Epidermal melanocyte (primary cell): Measurements from ENCODE around the gene PLD5.
A peak's percentile ranks its signal among the peaks of the same experiment; 100 is the strongest.
"Not testable (repeated sequence)": the region's sequence is repeated elsewhere in the genome, so short reads cannot be mapped to it uniquely, and the experiment has no call there.

Source experiments
- DNase-seq: peaks from one replicate; pipeline ENCODE4 v3.0.0; 2011; ENCODE audit warnings: low spot score; ENCODE audit not compliant: insufficient read length

The PLD5 gene

DNA sequence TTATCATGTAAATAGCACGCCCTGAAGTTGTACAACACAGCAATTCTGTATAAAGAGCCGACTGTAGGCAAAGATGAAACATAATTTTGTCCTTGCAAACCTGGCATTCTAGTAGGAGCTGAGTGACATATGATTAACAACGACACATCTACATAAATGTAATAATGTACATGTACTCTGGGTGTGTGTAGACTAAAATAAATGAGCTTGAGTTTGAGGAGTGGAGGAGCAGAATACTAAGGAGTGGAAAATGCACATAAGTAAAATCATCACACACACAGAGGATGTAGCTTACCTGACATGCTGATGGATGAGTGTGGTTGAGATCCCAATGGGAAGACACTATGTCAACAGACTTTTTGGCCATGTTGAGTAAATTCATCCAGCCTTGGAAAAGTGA, 236.4 kb downstream of the PLD5 start:
- DNase-seq, result not testable (repeated sequence)

- DNase-seq, result not testable (repeated sequence)
Observed at GRCh38 chr1:242282758-242283485, 241.6 kb downstream of the PLD5 start.

DNA sequence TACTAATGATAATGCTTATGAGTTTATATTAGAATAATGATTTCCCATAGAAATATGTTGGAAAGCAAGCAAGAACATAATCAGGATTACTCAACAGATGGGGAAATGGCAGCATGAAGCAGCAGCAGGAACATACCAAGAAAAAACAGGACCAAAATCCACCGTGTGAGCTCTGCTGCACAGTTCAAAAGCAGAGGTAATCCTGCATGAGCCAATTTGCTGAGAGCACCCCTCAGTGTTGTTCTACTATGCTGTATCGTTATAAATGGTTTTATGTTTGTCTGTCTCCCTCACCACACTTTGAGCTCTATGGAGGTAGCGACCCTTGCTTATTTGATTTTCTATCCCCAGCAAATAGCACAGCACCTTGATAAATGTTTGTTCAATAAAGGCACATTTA, 246.1 kb downstream of the PLD5 start:
- not testable (repeated sequence) for DNase-seq

DNA sequence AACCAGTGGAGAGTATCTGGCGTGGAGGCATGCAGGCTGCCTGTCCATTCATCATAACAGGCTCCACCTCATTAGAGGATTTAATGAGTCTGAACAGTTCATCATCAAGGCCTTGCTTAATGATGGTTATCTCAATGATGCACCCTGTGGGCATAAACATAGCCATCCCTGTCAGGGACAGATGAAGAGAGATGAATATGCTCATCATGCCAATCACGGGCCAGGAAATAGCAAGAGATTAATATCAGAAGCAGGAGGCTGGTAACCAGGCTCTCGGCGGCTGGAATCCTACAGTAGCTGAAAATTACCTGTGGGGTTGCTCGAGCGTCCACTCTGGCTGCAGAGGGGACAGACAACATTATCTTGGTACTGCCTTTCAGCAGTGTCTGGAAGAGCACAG, 247.7 kb downstream of the PLD5 start:
- DNase-seq, result not testable (repeated sequence)

DNA sequence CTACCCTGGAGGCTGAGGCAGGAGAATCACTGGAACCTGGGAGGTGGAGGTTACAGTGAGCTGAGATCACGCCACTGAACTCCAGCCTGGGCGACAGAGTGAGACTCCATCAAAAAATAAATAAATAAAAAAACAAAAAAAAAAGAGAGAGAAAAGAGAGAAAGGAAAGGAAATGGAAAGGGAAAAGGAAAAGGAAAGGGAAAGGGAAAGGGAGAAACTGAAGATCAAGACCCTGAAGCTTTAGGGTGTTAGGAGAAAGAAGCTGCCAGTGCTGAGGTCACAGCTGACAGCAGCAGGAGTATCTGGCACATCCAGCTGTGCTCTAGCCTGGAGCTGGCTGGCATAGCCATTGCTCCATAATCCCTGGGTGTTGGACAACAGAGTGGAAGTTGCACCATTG, 257.5 kb downstream of the PLD5 start:
- not testable (repeated sequence) for DNase-seq

GRCh38 chr1:242264419-242264818, 260.1 kb downstream of the PLD5 start:
- not testable (repeated sequence) for DNase-seq

DNA sequence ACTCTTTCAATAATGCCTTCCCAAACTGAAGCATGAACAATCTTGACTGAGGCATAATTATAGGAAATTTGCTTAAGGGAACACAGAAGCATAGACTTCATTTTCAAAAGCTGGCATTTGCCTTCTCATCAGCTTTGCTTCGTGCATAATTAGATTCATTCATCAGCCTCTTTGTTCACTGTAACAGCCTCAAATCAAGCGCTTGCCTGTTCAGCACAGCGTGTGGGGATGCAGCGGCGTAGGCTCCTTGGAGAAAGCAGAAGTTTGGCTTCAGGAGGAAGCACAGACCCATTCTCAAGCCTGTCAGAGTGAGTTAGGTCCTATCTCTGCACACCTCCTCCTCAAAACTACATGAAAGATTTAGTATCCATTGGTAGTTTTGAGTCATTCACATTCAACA, 279.2 kb downstream of the PLD5 start:
- DNase-seq, result peak; percentile 46

- DNase-seq, result no peak
Observed at GRCh38 chr1:242243472-242243871, 281.0 kb downstream of the PLD5 start.

GRCh38 chr1:242242983-242243382, 281.5 kb downstream of the PLD5 start:
- no peak for DNase-seq

GRCh38 chr1:242241936-242242335, 282.6 kb downstream of the PLD5 start:
- DNase-seq, result no peak

GRCh38 chr1:242240691-242241090, 283.8 kb downstream of the PLD5 start:
- DNase-seq, result no peak

DNA sequence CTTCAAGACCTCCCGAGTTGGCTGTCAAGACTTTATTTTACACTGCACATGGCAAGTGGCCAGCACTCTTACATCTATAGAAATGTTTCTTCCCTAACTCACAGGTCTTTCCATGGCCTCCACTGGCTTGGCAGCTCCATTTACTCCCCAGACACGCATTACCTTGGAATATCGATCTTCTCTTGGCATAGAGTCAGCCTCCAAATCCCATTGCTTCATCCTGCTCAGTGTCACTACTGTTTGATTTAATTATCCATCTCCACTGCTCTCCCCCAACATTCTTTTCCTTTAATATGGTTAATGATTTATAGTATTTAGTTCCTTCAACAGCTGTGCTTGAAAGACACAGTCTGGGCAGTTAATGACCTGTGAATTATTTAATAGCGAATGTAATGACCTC, 284.4 kb downstream of the PLD5 start:
- DNase-seq, result no peak

DNA sequence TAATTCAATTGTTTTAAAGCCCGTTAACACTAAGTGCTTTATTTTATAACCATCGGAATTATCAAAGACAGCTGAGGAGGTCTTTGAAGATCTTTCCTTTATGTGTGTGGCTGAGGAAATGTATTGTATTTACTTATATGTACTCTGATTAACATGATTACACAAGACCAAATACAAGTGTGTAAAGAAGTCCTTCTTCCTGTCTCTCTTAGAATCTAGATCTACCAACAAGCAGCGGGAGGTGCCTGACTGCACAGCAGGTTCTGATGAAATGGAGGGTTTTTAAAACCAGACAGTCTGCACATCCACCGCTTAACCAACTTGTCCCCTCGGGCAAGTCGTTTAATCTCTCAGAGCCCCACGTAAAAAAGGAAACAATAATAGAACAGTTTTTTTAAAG, 285.1 kb downstream of the PLD5 start:
- no peak for DNase-seq

GRCh38 chr1:242237051-242237450, 287.4 kb downstream of the PLD5 start:
- no peak for DNase-seq

GRCh38 chr1:242228991-242229390, 295.5 kb downstream of the PLD5 start:
- DNase-seq, result no peak

DNA sequence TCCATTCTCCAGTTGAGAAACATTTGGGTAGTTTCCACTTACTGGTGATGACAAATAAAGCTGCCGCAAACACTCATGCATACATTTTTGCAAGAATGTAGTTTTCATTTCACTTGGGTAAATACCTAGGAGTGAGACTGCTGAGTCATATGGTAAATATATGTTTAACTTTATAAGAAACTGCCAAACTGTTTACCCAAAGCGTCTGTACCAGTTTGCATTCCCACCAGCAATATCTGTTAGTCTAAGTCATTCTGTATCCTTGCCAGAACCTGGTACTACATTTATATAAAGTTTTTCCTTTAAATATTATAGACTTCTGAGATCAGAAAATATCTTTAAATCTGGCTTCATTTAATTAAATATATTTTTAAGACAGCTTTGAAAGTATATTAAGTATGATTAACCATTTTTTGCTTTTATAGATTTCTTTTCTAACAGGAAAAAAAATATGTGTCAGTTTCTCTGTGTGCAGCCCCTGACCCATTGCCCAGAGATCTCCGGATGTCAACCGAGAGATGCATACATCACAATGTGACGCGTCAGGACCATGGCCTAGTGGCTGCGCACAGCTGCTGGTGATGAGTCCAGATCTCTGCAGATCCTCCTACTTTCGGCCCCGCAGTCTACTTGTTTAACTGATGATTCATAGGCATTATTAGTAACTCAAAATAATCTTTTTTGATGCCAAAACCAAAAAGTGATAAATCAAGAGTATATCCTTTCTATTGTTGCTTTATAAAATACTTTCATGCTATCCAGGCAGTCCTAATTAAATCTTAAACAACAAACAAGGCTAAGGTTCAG, 298.5 kb downstream of the PLD5 start:
- no peak for DNase-seq

GRCh38 chr1:242224878-242225766, 299.4 kb downstream of the PLD5 start:
- not testable (repeated sequence) for DNase-seq

DNA sequence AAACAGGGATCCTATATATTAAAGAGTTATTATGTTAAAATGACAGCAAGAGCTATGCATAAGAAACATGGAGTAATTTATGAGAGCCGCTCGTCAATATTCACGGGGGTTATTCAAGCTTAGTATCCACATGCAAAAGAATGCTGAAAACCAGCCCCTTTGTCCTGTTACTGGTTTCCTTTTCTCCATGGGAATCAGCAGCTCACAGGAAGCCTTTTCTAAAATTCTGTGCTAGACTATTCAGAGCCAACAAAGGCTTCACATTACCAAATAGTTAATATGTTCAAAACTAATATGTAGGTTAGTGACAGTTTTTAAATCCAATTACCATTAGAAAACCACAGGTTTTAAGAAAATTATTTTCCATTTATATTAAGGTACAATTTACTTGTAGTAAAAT, 300.0 kb downstream of the PLD5 start:
- DNase-seq, result no peak

DNA sequence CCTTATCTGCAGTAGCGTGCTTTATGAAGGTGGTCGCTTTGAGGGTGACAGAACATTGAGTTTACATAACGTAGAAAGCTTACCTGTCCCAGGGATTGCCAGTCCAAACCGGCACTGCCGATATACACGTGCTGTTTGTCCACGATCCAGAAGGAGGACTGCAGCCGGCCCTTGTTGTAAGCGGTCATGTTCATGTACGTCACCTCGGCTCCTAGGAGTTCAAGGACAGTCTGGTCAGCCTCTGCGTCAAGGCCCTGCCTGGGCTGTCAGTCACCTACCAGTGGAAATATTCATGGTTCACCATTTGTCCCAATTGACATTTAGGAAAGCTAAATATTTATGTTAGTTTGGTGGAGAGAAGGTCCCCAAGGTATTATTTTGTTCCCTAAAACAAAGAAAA, 304.6 kb downstream of the PLD5 start:
- DNase-seq, result no peak

DNA sequence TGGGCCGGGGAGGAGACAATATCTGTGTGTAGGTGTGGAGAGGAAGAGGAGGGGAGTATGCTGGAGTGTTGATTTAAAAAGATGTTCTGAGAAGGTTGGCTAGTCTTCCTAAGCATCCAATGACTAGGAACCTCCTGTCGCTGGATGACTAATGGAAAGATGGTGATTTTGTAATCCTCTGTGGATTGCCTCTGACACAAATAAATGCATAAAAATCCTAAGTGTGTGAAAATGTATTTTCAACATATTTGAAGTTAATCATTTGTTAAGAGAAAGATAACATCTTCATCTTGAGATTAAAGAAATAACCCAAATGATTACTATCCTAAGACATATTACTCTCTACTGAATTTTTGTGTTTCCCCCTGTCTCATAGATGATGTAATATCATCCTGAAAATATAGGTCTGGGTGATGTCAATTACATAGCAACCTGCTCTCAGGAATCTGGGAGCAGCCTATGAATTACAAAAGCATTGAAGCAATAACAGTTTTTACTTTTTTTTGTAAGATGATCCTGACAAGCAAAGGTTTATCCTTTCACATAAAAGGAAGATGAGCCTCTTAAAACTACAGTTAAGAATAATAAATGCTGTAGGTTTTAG, 305.1 kb downstream of the PLD5 start:
- no peak for DNase-seq

GRCh38 chr1:242216368-242216767, 308.1 kb downstream of the PLD5 start:
- DNase-seq, result no peak
